GM19328 (cell line): Measurements from ENCODE around the gene KLC3.

ENCODE experiments used
- ATAC-seq: cut with Tn5 transposase; IDR thresholded peaks from one replicate; pipeline ENCODE4 v1.9.1; 2021; ENCODE audit warnings: mild to moderate bottlenecking, moderate library complexity; ENCODE audit not compliant: unreplicated experiment

Gene KLC3

DNA sequence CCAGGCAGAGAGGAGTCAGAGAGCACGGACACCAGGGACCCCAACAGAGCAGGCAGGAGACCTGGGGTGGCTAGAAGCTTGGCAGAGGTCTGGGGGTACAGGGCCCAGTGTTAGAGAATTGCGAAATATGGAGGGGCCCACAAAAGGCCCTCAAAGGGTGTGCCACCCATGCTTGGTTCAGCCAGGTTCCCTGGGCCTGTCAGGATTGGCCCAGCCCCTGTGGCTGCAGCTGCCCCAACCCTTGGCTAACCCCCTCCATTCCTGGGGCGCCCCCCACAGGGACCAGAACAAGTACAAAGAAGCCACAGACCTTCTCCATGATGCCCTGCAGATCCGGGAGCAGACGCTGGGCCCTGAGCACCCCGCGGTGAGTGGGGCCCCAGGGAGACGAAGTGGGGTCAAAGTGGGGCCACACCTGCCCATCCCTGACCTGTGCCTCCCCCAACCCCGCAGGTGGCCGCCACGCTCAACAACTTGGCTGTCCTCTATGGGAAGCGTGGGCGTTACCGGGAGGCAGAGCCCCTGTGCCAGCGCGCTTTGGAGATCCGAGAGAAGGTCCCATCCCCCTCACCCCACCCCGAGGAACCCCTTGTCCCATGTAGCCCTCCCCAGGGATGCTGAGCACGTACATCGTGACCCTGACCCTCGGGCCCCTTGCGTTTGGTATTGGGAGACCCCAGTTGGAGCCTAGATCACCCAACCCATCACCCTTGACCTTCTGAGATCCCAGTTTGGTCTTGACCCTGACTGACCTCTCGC lies 8.0 kb downstream of the KLC3 start:
- no peak for ATAC-seq

- ATAC-seq, result no peak
Observed at GRCh38 chr19:45349126-45349415, 8.5 kb downstream of the KLC3 start.

DNA sequence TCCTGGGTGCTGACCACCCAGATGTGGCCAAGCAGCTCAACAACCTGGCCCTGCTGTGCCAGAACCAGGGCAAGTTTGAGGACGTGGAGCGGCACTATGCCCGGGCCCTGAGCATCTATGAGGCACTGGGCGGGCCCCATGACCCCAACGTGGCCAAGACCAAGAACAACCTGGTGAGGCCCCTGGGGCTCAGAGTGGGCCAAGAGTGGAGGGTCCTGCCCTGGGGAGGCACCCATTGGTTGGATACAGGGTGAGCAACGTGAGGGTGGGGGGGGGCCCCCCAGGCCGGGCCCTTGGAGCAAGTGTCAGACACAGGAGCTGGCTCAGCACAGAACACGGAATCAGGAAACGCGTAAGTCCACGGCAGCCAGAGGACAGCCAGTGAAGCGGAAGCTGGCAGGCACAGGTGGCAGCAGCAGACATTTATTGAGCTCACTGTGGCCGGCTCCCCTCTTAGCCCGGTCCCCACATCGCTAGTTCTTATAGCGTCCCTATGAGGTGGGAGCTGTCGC lies 8.9 kb downstream of the KLC3 start:
- no peak for ATAC-seq

- ATAC-seq, result no peak
Observed at GRCh38 chr19:45350477-45351058, 10.0 kb downstream of the KLC3 start.

DNA sequence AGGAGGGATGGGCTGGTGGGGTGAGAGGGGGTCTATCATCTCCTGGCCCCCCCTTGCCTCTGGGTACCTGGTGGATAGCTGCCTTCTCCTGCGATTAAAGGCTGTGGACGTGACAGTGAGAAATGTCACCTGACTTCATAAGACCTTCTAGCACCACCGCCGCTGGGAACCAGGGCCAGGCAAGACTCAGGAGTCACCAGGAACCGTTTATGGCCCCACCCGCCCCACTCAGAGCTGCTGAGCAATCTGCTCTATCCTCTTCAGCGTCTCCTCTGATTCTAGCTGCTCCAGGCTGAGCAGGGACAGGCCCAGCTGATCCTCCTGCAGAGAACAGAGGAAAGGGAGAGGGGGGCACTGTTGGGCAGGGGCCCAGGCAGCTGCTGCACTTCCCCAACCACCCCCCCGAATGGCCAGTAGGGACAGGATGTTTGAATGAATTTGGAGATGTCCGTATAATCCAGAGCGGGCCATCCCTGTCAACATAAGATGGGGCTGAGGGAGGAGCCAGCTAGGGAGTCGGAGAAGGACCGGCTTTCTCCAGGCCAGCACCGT lies 10.9 kb downstream of the KLC3 start:
- ATAC-seq, result no peak

DNA sequence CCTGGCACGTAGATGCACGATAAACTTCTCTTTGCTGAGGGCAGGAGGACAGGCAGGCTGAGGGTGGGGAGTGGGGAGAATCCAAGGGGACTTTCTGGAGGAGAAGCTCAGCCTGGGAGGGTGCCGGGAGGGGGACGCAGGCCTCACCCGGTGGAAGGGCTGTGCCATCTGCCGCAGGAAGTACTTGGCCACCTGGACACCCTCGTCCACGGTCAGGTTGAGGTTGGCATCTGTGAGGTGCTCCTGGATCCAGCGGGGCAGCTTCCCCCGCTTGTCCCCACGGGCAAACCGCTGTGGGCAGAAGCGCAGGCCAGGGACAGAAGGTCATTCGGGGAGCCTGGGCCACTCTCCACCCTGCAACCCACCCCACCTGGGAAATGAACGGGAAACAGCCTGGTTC lies 11.5 kb downstream of the KLC3 start:
- no peak for ATAC-seq

DNA sequence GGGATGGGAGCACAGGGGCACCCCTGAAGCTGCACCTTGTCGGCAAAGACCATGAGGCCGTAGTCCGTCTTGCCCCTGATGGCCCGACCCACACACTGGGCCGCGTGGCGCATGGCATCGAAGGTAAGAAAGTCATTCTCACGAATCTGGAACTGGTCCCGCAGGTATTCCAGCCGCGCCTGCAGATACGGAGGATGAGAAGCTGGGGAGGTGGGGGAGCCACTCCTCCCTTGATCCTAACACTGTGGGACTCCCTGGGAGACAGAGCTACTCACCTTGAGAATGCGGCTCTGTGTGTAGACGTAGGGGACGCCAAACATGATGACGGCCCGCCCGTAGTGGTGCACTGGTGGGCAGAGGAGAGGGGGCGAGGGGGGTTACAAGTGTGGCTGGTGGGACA lies 11.9 kb downstream of the KLC3 start:
- no peak for ATAC-seq

DNA sequence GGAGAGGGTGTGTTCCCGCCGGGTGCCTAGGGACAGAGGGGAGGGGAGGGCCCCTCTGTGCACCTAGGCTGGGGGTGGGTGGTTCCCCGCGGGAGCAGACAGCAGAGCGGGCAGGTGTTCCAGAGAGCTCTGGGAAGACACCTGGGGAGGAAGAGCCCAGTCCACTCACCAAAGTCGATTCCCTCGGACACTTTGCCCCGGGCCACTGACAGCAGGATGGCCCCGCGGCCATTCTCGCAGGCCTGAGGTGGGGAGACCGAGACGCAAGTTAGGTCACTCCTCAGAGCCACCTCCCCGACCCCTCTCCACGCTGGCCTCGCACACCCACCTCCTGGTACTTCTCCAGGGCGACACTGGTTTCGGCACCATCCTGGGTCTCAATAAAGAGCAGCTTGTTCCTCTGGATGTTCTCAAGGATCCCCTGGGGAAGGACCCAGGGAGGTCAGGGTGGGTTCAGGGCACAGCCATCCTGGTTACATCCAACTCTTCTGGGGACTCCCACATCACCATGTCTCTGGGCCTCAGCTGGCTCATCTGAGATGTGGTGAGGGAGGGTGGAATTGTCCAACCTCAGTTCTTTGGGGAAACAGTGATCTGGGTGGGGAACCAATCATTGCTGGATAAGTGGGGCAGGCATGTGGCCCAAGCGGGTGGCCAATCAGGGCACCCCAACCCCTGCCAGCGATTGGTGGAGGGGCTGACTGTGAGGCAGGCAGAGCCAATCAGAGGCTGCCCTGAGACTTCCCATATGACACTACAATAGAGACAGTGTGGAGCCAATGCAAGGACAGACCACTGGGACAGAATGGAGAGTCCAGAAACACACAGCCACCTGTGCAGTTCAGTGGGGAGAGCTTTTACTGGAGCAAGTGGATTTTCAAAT lies 12.6 kb downstream of the KLC3 start:
- ATAC-seq, result no peak

DNA sequence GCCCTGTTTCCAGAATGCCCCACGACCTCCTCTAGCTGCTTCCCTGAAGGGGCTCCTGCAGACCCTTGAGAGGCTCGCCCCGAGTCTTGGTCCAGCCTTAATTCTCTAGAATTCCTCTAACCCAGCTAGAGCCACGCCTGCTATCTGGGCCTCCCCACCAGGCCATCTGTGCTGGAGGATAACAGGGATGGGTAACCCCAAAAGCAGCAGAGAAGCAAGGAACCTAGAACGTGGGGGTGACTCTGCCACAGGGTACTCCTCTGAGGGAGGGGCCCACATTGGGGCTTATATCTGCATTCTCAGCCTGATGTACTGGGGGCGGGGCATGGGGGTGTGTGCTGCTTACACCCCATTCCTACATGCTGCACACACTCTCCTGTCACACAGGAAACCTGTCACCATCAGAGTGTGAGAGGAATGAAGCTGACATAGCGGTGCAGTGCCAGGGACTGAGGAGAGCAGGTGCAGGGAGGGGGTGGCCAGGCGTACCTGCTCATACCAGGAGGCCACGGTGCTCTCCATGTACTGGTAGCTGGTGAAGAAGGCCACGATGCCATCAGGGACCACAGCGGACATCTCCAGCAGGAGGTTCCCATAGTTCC lies 13.8 kb downstream of the KLC3 start:
- no peak for ATAC-seq

DNA sequence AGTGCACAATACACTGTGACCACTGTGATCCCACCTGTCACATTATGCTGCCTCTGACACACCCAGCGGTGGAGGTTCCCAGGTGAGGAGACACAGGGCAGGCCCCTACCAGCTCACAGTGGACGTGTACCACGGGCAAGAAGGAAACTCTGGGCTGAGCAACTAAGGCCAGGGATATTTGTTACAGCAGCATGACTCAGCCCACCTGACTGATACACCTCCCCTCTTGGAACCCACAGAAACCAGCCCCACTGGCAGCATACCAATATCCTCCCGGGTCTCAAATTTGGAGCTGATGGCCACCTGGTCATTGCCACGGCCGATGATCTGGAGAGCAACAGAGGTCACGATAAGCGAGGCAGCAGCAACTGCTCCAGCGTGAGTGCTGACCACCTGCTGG lies 14.9 kb downstream of the KLC3 start:
- no peak for ATAC-seq

- no peak for ATAC-seq
Observed at GRCh38 chr19:45355910-45356309, 15.4 kb downstream of the KLC3 start.

- no peak for ATAC-seq
Observed at GRCh38 chr19:45356760-45357444, 16.4 kb downstream of the KLC3 start.

DNA sequence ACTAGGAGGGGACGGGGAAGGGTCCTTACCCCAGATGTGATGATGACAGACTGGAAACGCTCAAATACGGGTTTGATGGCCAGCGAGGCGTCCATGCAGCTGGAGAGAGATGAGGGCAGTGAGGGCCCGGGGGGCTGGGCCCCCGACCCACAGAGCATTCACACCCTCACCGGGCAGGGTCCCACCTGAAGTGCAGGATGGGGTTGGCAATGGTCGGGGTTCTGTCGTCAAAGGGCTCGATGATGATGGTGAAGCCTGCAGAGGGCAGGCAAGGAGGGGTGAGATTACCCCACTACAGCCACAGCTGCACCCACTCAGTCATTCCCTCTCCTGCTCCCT lies 16.9 kb downstream of the KLC3 start:
- no peak for ATAC-seq

DNA sequence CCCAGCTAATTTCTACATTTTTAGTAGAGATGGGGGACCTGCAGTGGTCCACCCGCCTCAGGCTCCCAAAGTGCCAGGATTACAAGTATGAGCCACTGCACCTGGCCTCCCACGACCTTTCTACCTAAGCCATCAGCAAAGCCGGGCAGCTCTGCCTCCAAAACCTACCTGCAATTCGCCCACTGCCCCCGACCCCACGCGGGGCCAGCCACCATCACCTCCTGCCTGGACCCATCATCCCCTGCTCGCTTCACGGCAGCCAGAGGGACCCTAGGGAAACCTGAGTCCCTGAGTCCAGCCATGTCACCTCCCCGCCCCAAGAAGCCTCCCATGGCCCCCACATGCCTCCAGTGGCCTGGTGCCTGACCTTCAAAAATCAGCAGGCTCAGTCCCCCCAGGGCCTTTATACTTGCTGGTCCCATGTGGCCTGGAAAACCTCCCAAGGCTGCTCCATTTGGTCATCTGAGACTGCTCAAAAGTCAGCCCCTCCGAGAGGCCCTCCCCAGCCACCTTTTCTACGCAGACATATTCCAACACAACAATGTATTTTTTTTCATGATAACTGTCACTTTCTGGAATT lies 17.8 kb downstream of the KLC3 start:
- no peak for ATAC-seq

- ATAC-seq, result no peak
Observed at GRCh38 chr19:45361608-45362007, 21.1 kb downstream of the KLC3 start.

- no peak for ATAC-seq
Observed at GRCh38 chr19:45362291-45362690, 21.7 kb downstream of the KLC3 start.

- no peak for ATAC-seq
Observed at GRCh38 chr19:45363861-45364459, 23.4 kb downstream of the KLC3 start.

- no peak for ATAC-seq
Observed at GRCh38 chr19:45364696-45365095, 24.1 kb downstream of the KLC3 start.

GRCh38 chr19:45368127-45368526 lies 27.6 kb downstream of the KLC3 start:
- no peak for ATAC-seq

GRCh38 chr19:45368737-45369340 lies 28.3 kb downstream of the KLC3 start:
- ATAC-seq, result no peak
